Measurements from ENCODE around the gene TRIM46.

Gene TRIM46

DNA sequence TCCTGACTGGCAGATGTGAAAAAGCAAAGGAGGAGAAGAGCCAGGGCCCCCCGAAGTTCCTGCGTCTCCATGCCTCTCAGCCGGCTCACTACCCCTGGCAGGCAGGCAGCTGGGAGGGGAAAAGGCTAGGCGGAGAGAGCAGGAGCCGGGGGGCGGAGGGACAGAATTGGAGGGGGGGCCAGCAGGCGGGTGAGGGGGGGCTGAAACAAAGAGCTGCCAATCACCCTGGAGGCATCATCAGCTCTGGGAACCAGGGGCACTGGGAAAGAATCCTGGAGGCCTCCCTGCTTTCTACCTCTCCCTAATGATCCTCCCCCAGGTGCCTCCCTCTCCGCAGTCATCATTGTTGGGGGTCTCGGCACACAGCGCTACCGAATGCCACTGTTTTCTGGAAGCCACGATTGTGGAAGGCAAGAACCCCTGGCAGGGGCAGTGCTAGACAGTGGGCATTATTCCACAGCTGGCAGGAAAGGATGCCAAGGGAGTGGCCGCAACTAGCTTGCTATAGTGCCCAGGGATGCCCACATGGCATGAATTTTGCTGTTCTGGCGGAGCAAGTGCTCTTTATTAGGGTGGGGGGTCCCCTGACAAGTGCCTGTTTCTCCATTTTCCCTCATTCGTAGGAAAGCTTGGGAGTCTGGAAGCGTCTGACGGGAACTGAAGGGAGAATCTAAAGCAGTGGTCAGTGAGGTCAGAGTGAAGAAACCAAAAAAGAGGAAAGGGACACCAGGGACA, 34.3 kb downstream of the TRIM46 start, which contains the start of gene THBS3:
TSS of gene THBS3 (minus strand) at position 92 of the 735 bp plus-strand sequence. CDS start at position 71, 21 bp downstream.
- DNase-seq, result no peak
- Histone ChIP-seq H4K20me1 (ENCODE audit: insufficient read depth, low read length) (no peaks in the 10 kb centered on the region), H3K9me2 (replicated peaks; ENCODE audit: insufficient read depth, low read length) (no peaks in the 10 kb centered on the region), H2AFZ (ENCODE audit: low read length) (peak within 1 kb of the TSS; percentile 92), H3K4me1 (ENCODE audit: low read length) (peaks cover 13% of the 10 kb centered on the region), H3K27ac (ENCODE audit: low read length) (peak within 1 kb of the TSS; percentile 84), H3K4me3 (ENCODE audit: low read length) (peak within 1 kb of the TSS; percentile 95), H3K9ac (ENCODE audit: low read length) (peak within 1 kb of the TSS; percentile 100), H3F3A (ENCODE audit: insufficient read depth, low read length) (peaks cover 10% of the 10 kb centered on the region), H3K4me2 (ENCODE audit: low read depth, low read length) (peak within 1 kb of the TSS; percentile 86), H3K9me3 (replicated peaks; ENCODE audit: insufficient read depth, low read length) (no peaks in the 10 kb centered on the region), H3K36me3 (replicated peaks; ENCODE audit: insufficient read depth, low read length) (no peaks in the 10 kb centered on the region), H3K27me3 (replicated peaks; ENCODE audit: insufficient read depth, low read length) (peaks cover 7% of the 10 kb centered on the region), H3K79me2 (ENCODE audit: low read length) (peaks cover 9% of the 10 kb centered on the region; the same call in 1 of the 2 replicates)
- TF ChIP-seq EZH2phosphoT487 (IDR thresholded peaks at IDR 0.05; ENCODE audit: low read length), result no peak
- TF ChIP-seq EZH2 (optimal IDR thresholded peaks at IDR 0.05; ENCODE audit: low read depth, low read length), result no peak
- TF ChIP-seq, protein P1, sequence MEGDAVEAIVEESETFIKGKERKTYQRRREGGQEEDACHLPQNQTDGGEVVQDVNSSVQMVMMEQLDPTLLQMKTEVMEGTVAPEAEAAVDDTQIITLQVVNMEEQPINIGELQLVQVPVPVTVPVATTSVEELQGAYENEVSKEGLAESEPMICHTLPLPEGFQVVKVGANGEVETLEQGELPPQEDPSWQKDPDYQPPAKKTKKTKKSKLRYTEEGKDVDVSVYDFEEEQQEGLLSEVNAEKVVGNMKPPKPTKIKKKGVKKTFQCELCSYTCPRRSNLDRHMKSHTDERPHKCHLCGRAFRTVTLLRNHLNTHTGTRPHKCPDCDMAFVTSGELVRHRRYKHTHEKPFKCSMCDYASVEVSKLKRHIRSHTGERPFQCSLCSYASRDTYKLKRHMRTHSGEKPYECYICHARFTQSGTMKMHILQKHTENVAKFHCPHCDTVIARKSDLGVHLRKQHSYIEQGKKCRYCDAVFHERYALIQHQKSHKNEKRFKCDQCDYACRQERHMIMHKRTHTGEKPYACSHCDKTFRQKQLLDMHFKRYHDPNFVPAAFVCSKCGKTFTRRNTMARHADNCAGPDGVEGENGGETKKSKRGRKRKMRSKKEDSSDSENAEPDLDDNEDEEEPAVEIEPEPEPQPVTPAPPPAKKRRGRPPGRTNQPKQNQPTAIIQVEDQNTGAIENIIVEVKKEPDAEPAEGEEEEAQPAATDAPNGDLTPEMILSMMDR (IDR thresholded peaks at IDR 0.05; ENCODE audit: low read length), result no peak

DNA sequence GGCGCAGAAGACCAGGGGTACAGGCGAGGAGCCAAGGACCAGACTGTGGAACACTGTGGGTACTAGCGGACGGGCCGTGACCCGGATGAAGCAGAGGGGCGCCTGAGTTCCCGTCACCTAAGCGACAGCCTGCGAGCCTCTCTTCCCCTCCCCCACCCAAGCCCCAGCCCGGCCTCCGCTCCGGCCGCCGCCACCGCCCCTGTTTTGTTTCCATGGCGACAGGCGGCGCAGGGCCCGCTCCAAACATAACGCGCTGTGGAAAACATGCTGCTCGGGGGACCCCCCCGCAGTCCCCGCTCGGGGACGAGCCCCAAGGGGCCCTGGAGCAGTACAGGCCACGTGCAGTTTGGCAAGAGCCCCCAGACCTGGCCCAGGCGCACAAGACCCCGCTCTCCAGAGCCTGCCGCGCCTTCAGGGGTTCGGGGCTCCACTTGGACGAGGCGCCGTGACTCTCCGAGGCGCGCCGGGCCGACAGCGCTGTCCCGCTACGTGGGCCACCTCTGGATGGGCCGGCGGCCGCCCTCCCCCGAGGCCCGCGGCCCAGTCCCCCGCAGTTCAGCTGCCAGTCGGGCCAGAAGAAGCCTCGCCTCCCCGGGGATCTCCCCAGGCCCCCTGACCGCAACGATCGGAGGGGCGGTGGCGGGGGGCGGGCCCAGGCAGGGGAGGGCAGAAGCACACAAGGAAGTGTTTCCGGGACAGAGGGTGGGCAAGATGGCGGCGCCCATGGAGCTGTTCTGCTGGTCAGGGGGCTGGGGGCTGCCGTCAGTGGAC, 35.1 kb downstream of the TRIM46 start, which contains the start of gene MTX1:
TSS of gene MTX1 (plus strand) at position 155 of the 771 bp plus-strand sequence. CDS start at position 265, 110 bp downstream.
- H3K36me3 ChIP-seq (replicated peaks; ENCODE audit: insufficient read depth, low read length), result no peaks in the 10 kb centered on the region
- no peaks in the 10 kb centered on the region for H3K27me3 ChIP-seq (replicated peaks; ENCODE audit: insufficient read depth, low read length)
- peak within 1 kb of the TSS; percentile 92 for H2AFZ ChIP-seq (ENCODE audit: low read length)
- no peaks in the 10 kb centered on the region for H4K20me1 ChIP-seq (ENCODE audit: insufficient read depth, low read length)
- H3K4me1 ChIP-seq (ENCODE audit: low read length), result peaks cover 13% of the 10 kb centered on the region
- H3K4me3 ChIP-seq (ENCODE audit: low read length), result peak within 1 kb of the TSS; percentile 95
- H3K27ac ChIP-seq (ENCODE audit: low read length), result peak within 1 kb of the TSS; percentile 84
- peaks cover 9% of the 10 kb centered on the region; the same call in 1 of the 2 replicates for H3K79me2 ChIP-seq (ENCODE audit: low read length)
- peaks cover 10% of the 10 kb centered on the region for H3F3A ChIP-seq (ENCODE audit: insufficient read depth, low read length)
- no peaks in the 10 kb centered on the region for H3K9me3 ChIP-seq (replicated peaks; ENCODE audit: insufficient read depth, low read length)
- peak; percentile 88 for DNase-seq
- H3K4me2 ChIP-seq (ENCODE audit: low read depth, low read length), result peak within 1 kb of the TSS; percentile 86
- TF ChIP-seq, protein P1 (IDR thresholded peaks at IDR 0.05; ENCODE audit: low read length), result no peak
- TF ChIP-seq EZH2 (optimal IDR thresholded peaks at IDR 0.05; ENCODE audit: low read depth, low read length), result no peak
- no peak for TF ChIP-seq EZH2phosphoT487 (IDR thresholded peaks at IDR 0.05; ENCODE audit: low read length)
- peak within 1 kb of the TSS; percentile 100 for H3K9ac ChIP-seq (ENCODE audit: low read length)
- no peaks in the 10 kb centered on the region for H3K9me2 ChIP-seq (replicated peaks; ENCODE audit: insufficient read depth, low read length)

DNA sequence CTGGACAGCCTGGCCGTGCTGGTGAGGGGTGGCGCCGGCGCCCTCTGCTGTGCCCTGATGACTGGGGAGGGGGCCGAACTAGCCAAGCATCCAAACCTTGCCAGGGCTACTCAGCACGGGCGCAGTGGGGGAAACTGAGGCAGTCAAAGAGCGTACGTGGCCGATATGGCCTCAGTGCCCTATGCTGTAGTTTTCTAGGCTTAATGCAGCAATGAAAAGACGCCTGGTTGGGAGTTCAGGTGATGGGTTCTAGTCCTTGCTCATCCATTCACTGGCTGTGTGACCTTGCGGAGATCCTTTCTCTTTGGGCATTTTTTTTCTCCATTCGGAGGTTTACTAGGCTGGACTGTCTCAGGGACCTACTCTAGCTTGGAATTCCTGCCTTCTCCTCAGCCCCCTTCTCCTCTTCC, 35.7 kb downstream of the TRIM46 start:
- Histone ChIP-seq H3K9me3 (replicated peaks; ENCODE audit: insufficient read depth, low read length) (no peaks in the 10 kb centered on the region), H3K79me2 (ENCODE audit: low read length) (peaks cover 9% of the 10 kb centered on the region; the same call in 1 of the 2 replicates), H3K4me1 (ENCODE audit: low read length) (peaks cover 13% of the 10 kb centered on the region), H3K4me2 (ENCODE audit: low read depth, low read length) (peak overlapping the region; percentile 86), H3K4me3 (ENCODE audit: low read length) (peak overlapping the region; percentile 95), H3F3A (ENCODE audit: insufficient read depth, low read length) (peaks cover 10% of the 10 kb centered on the region), H3K9me2 (replicated peaks; ENCODE audit: insufficient read depth, low read length) (no peaks in the 10 kb centered on the region), H3K9ac (ENCODE audit: low read length) (peak overlapping the region; percentile 100), H3K27ac (ENCODE audit: low read length) (peak overlapping the region; percentile 84; the same call in 1 of the 2 replicates), H3K36me3 (replicated peaks; ENCODE audit: insufficient read depth, low read length) (no peaks in the 10 kb centered on the region), H2AFZ (ENCODE audit: low read length) (peak overlapping the region; percentile 92), H4K20me1 (ENCODE audit: insufficient read depth, low read length) (no peaks in the 10 kb centered on the region), H3K27me3 (replicated peaks; ENCODE audit: insufficient read depth, low read length) (no peaks in the 10 kb centered on the region)
- DNase-seq, result no peak
- no peak for TF ChIP-seq EZH2phosphoT487 (IDR thresholded peaks at IDR 0.05; ENCODE audit: low read length)
- TF ChIP-seq, protein P1 (IDR thresholded peaks at IDR 0.05; ENCODE audit: low read length), result no peak
- TF ChIP-seq EZH2 (optimal IDR thresholded peaks at IDR 0.05; ENCODE audit: low read depth, low read length), result no peak
